Astrocyte (in vitro differentiated cells and primary cell): ENCODE measurements around the gene GBX1. TPM values are rescaled to one million over a fixed set of nuclear protein-coding genes. Genes with fewer than 3 reads are reported as not detected.

ENCODE experiments used
- DNase-seq: peaks from one replicate; pipeline ENCODE4 v3.0.0-alpha.2; 2010; ENCODE audit warnings: low read depth
- FAIRE-seq: peaks from 2 replicates; lab custom pipeline; 2011; peaks lifted over from hg19 to GRCh38; lab: Jason Lieb, UNC
- H2AFZ ChIP-seq: 2 replicates; pipeline ENCODE4 v1.6.0; 2012; ENCODE audit warnings: low read depth, low read length, inconsistent platforms
- H3K27ac ChIP-seq: 2 replicates; pipeline ENCODE4 v1.5.1; 2011; ENCODE audit warnings: low read depth, low read length, inconsistent platforms
- H3K27me3 ChIP-seq: 2 replicates; pipeline ENCODE4 v1.6.0; 2011; ENCODE audit warnings: low read length, inconsistent platforms; ENCODE audit not compliant: insufficient read depth
- H3K36me3 ChIP-seq: 2 replicates; pipeline ENCODE4 v1.5.1; 2011; ENCODE audit warnings: low read length, inconsistent platforms; ENCODE audit not compliant: insufficient read depth
- H3K4me1 ChIP-seq: 2 replicates; pipeline ENCODE4 v1.5.1; 2011; ENCODE audit warnings: low read length, inconsistent platforms; ENCODE audit not compliant: insufficient read depth
- H3K4me2 ChIP-seq: 2 replicates; pipeline ENCODE4 v1.6.0; 2012; ENCODE audit warnings: low read length, inconsistent platforms
- H3K4me3 ChIP-seq: 2 replicates; pipeline ENCODE4 v1.5.1; 2011; ENCODE audit warnings: low read depth, mild to moderate bottlenecking, low read length, inconsistent platforms; ENCODE audit not compliant: insufficient read depth
- H3K79me2 ChIP-seq: 2 replicates; pipeline ENCODE4 v1.6.0; 2012; ENCODE audit warnings: mild to moderate bottlenecking, low read length, inconsistent platforms; ENCODE audit not compliant: insufficient read depth
- H3K9ac ChIP-seq: 2 replicates; pipeline ENCODE4 v1.6.0; 2012; ENCODE audit warnings: mild to moderate bottlenecking, low read length, inconsistent platforms
- H3K9me3 ChIP-seq: 2 replicates; pipeline ENCODE4 v1.5.1; 2012; ENCODE audit warnings: low read depth, mild to moderate bottlenecking, low read length, inconsistent platforms; ENCODE audit not compliant: insufficient read depth
- H4K20me1 ChIP-seq: 2 replicates; pipeline ENCODE4 v1.6.0; 2012; ENCODE audit warnings: low read length, inconsistent platforms; ENCODE audit not compliant: insufficient read depth
- H3K27ac Mint-ChIP-seq: one replicate; pipeline ENCODE4 v1.8.0; 2021; ENCODE audit warnings: mild to moderate bottlenecking, mixed read lengths; ENCODE audit not compliant: unreplicated experiment
- H3K27me3 Mint-ChIP-seq: one replicate; pipeline ENCODE4 v1.8.0; 2021; ENCODE audit warnings: low read depth, mixed read lengths; ENCODE audit not compliant: unreplicated experiment
- H3K36me3 Mint-ChIP-seq: one replicate; pipeline ENCODE4 v1.8.0; 2021; ENCODE audit warnings: low read depth, mixed read lengths; ENCODE audit not compliant: unreplicated experiment
- H3K4me1 Mint-ChIP-seq: one replicate; pipeline ENCODE4 v1.8.0; 2021; ENCODE audit warnings: low read depth, mixed read lengths; ENCODE audit not compliant: unreplicated experiment
- H3K4me3 Mint-ChIP-seq: one replicate; pipeline ENCODE4 v1.8.0; 2021; ENCODE audit warnings: mild to moderate bottlenecking, moderate library complexity, mixed read lengths; ENCODE audit not compliant: unreplicated experiment
- H3K9me3 Mint-ChIP-seq: one replicate; pipeline ENCODE4 v1.8.0; 2021; ENCODE audit warnings: mild to moderate bottlenecking, mixed read lengths; ENCODE audit not compliant: unreplicated experiment
- CTCF ChIP-seq: IDR thresholded peaks from 2 replicates; pipeline ENCODE4 v1.5.1; 2011; ENCODE audit warnings: low read depth, mild to moderate bottlenecking, inconsistent platforms, low read length, moderate library complexity; ENCODE audit not compliant: insufficient read depth
- EZH2 ChIP-seq: IDR thresholded peaks from 2 replicates; pipeline ENCODE4 v1.6.1; 2012; ENCODE audit warnings: mild to moderate bottlenecking, low read length, inconsistent platforms; ENCODE audit not compliant: insufficient read depth
- total RNA-seq: library from RNA; stranded (reverse); gene quantifications from 2 replicates; pipeline ENCODE4 v1.2.1, GENCODE V29; 2021

GBX1 gene
- total RNA-seq, 1 donor from 2014 or later = not detected

GRCh38 chr7:151213826-151214225, 46.3 kb upstream of the GBX1 start:
- no peaks in the 10 kb centered on the region for H3K27me3 Mint-ChIP-seq
- H3K27ac ChIP-seq = no peak overlapping the region
- FAIRE-seq = no peak
- TF ChIP-seq EZH2 (no peak), CTCF (no peak)
- peaks cover 45% of the 10 kb centered on the region for H3K36me3 ChIP-seq
- no peak overlapping the region for H3K4me2 ChIP-seq
- no peak overlapping the region for H3K4me3 ChIP-seq
- DNase-seq = no peak
- H3K27ac Mint-ChIP-seq = no peak overlapping the region
- H3K4me3 Mint-ChIP-seq = no peak overlapping the region
- peaks cover 2% of the 10 kb centered on the region for H3K9me3 Mint-ChIP-seq
- H4K20me1 ChIP-seq = peaks cover 13% of the 10 kb centered on the region
- H3K27me3 ChIP-seq = no peaks in the 10 kb centered on the region
- no peaks in the 10 kb centered on the region for H3K9me3 ChIP-seq
- H3K36me3 Mint-ChIP-seq = peaks cover 30% of the 10 kb centered on the region
- H3K79me2 ChIP-seq = no peaks in the 10 kb centered on the region
- no peak overlapping the region for H2AFZ ChIP-seq
- H3K4me1 ChIP-seq = no peaks in the 10 kb centered on the region
- H3K9ac ChIP-seq = no peak overlapping the region
- no peaks in the 10 kb centered on the region for H3K4me1 Mint-ChIP-seq

- H3K79me2 ChIP-seq = no peaks in the 10 kb centered on the region
- Mint-ChIP-seq H3K4me1 (no peaks in the 10 kb centered on the region), H3K36me3 (peaks cover 19% of the 10 kb centered on the region), H3K27me3 (peaks cover 3% of the 10 kb centered on the region), H3K9me3 (no peaks in the 10 kb centered on the region), H3K4me3 (no peak overlapping the region), H3K27ac (no peak overlapping the region)
- H3K4me2 ChIP-seq = no peak overlapping the region
- H3K27ac ChIP-seq = no peak overlapping the region
- H3K4me1 ChIP-seq = no peaks in the 10 kb centered on the region
- peaks cover 38% of the 10 kb centered on the region for H3K36me3 ChIP-seq
- H3K9ac ChIP-seq = no peak overlapping the region
- peaks cover 13% of the 10 kb centered on the region for H4K20me1 ChIP-seq
- H3K27me3 ChIP-seq = no peaks in the 10 kb centered on the region
- TF ChIP-seq EZH2 (no peak), CTCF (no peak)
- H3K9me3 ChIP-seq = no peaks in the 10 kb centered on the region
- FAIRE-seq (no peak), DNase-seq (no peak)
- H3K4me3 ChIP-seq = no peak overlapping the region
- H2AFZ ChIP-seq = no peak overlapping the region
These were observed 45.1 kb upstream of the GBX1 start for GRCh38 chr7:151212626-151213025.

GRCh38 chr7:151211155-151211772, 43.8 kb upstream of the GBX1 start:
- Mint-ChIP-seq H3K4me3 (no peak overlapping the region), H3K36me3 (peaks cover 18% of the 10 kb centered on the region), H3K9me3 (no peaks in the 10 kb centered on the region), H3K27me3 (peaks cover 15% of the 10 kb centered on the region), H3K4me1 (no peaks in the 10 kb centered on the region), H3K27ac (no peak overlapping the region)
- no peak for TF ChIP-seq CTCF
- no peak for TF ChIP-seq EZH2
- H3K4me2 ChIP-seq = no peak overlapping the region
- H3K36me3 ChIP-seq = peaks cover 32% of the 10 kb centered on the region
- FAIRE-seq (no peak), DNase-seq (no peak)
- no peak overlapping the region for H2AFZ ChIP-seq
- no peak overlapping the region for H3K4me3 ChIP-seq
- peaks cover 13% of the 10 kb centered on the region for H4K20me1 ChIP-seq
- no peak overlapping the region for H3K27ac ChIP-seq
- H3K9ac ChIP-seq = no peak overlapping the region
- no peaks in the 10 kb centered on the region for H3K79me2 ChIP-seq
- no peaks in the 10 kb centered on the region for H3K9me3 ChIP-seq
- no peaks in the 10 kb centered on the region for H3K4me1 ChIP-seq
- H3K27me3 ChIP-seq = no peaks in the 10 kb centered on the region
